Right atrium auricular region (tissue), 2 donors: ENCODE data around the gene RADX. TPM values are rescaled to one million over a fixed set of nuclear protein-coding genes. Genes with fewer than 3 reads are reported as not detected.

Source experiments
- DNase-seq: peaks from one replicate; pipeline ENCODE4 v3.0.0-alpha.2; 2019; ENCODE audit warnings: low spot score
- H3K27ac ChIP-seq, 2 donors: fragments of 200-600 bp; sonication (generic); 1 replicate in 1 of 2; 2 replicates in 1 of 2; pipeline ENCODE4 v1.5.1; 2016 to 2019
- H3K27me3 ChIP-seq, 2 donors: fragments of 200-600 bp; sonication (generic); one replicate each; pipeline versions ENCODE4 v1.5.1 to v1.6.0; 2017 to 2019
- H3K36me3 ChIP-seq: fragments of 200-600 bp; sonication (generic); one replicate; pipeline ENCODE4 v1.5.1; 2016
- H3K4me1 ChIP-seq, 2 donors: fragments of 200-600 bp; sonication (generic); one replicate each; pipeline versions ENCODE4 v1.5.1 to v1.6.0; 2017 to 2019
- H3K4me3 ChIP-seq, 2 donors: fragments of 200-600 bp; sonication (generic); 1 replicate in 1 of 2; 2 replicates in 1 of 2; pipeline ENCODE4 v1.5.1; 2017 to 2019; ENCODE audit warnings: mild to moderate bottlenecking in 1 of 2, moderate library complexity in 1 of 2
- H3K9me3 ChIP-seq, 2 donors: fragments of 200-600 bp; sonication (generic); one replicate each; pipeline ENCODE4 v1.5.1; 2019
- CTCF ChIP-seq, 2 donors: fragments of 200-600 bp; sonication (generic); IDR thresholded peaks; one replicate each; pipeline ENCODE4 v1.5.1; 2019; ENCODE audit warnings: antibody characterized with exemption in 2 of 2
- microRNA counts, 2 donors: library from miRNA; unstranded; fragments of <30 nt; microRNA quantifications; one replicate each; lab custom pipeline; 2016 to 2017
- microRNA-seq, 2 donors: library from miRNA; unstranded; fragments of <30 nt; microRNA quantifications; one replicate each; pipeline ENCODE4, GENCODE V29; 2016 to 2017; ENCODE audit warnings: borderline number of aligned reads in 2 of 2, borderline replicate concordance in 1 of 2
- total RNA-seq, 2 donors: library from RNA; depleted of rRNA; stranded (reverse); fragments of >200 nt; gene quantifications; one replicate each; pipeline ENCODE4 v1.1.0, GENCODE V29; 2016

Gene RADX
- total RNA-seq, 2 donors from 2014 or later = 0.67 to 1.8 TPM

GRCh38 chrX:106725931-106726330, 114.2 kb downstream of the RADX start:
- H3K27ac ChIP-seq = no peak overlapping the region
- no peak for TF ChIP-seq CTCF (IDR thresholded peaks at IDR 0.05)

GRCh38 chrX:106726485-106727437, 115.0 kb downstream of the RADX start, which contains the start of gene RNF128:
RNF128 (plus strand) TSS chrX:106726701; CDS start chrX:106726914, 213 bp downstream.
- no peak for TF ChIP-seq CTCF (IDR thresholded peaks at IDR 0.05)
- H3K4me3 ChIP-seq = peak within 1 kb of the TSS; percentile 25 to 49
- H3K4me1 ChIP-seq = no peaks in the 10 kb centered on the region
- no peaks in the 10 kb centered on the region for H3K9me3 ChIP-seq
- H3K27me3 ChIP-seq = peaks cover 0 to 6% of the 10 kb centered on the region in 2 donors
- DNase-seq = no peak
- no peak within 1 kb of the TSS for H3K27ac ChIP-seq
- H3K36me3 ChIP-seq = no peaks in the 10 kb centered on the region

More at GRCh38 chrX:106725931-106726330, 114.2 kb downstream of the RADX start:
- H3K36me3 ChIP-seq = no peaks in the 10 kb centered on the region
- no peaks in the 10 kb centered on the region for H3K9me3 ChIP-seq
- H3K4me3 ChIP-seq = peak overlapping the region; percentile 25 to 49
- H3K4me1 ChIP-seq = no peaks in the 10 kb centered on the region
- peaks cover 0 to 6% of the 10 kb centered on the region in 2 donors for H3K27me3 ChIP-seq
- no peak for DNase-seq

GRCh38 chrX:106728337-106728736, 116.6 kb downstream of the RADX start:
- Histone ChIP-seq H3K9me3 (no peaks in the 10 kb centered on the region), H3K27ac (no peak overlapping the region), H3K4me3 (no peak overlapping the region), H3K4me1 (no peaks in the 10 kb centered on the region), H3K27me3 (peaks cover 0 to 6% of the 10 kb centered on the region in 2 donors), H3K36me3 (no peaks in the 10 kb centered on the region)
- TF ChIP-seq CTCF (IDR thresholded peaks at IDR 0.05) = no peak
- DNase-seq = no peak

MicroRNAs encoded within 50 kb of the gene (microRNA counts, 767-probe panel; counts per million panel counts)
- 0 to 1,992 counts per million in 2 donors for microRNA hsa-miR-548an (lab: Ali Mortazavi, UCI)

Small RNA genes within 50 kb of the gene (microRNA-seq; reads per million reads assigned to microRNA genes)
- gene MIR548AN = 0 reads per million in 2 donors

Other genes with a start within 250 kb of the RADX start
- gene RNF128, start 114.7 kb downstream of the RADX start, total RNA-seq = under 1 TPM; 0.55 to 0.78 TPM
- gene TBC1D8B, start 190.7 kb downstream of the RADX start, total RNA-seq = 1 to 10 TPM; 3.6 to 4.6 TPM